ENCODE data around the gene SAT2. TPM values are rescaled to one million over a fixed set of nuclear protein-coding genes. Genes with fewer than 3 reads are reported as not detected.

The SAT2 gene
- total RNA-seq (2013; cell fraction: nucleolus; rRNA removed): 14.1 and 16.1 TPM in 2 replicates
- total RNA-seq (2014; rRNA removed) (21.6 and 24.3 TPM in 2 replicates), total RNA-seq (2014; rRNA removed; fragmentation: Illumina TruSeq; extraction: Trizol) (26.8 and 33.3 TPM in 2 replicates), total RNA-seq (2021) (38.5 and 38.8 TPM in 2 replicates), polyA plus RNA-seq (2011; rRNA removed) (19.7 and 22.7 TPM in 2 replicates), polyA plus RNA-seq (2014; fragmentation: Illumina TruSeq; extraction: Trizol) (31.6 and 41.8 TPM in 2 replicates), polyA plus RNA-seq (2014; fragmentation: Nextera tagmentation; extraction: Ambion mirVana) (10 to 100 TPM; 14.6 to 31.5 TPM), polyA plus RNA-seq (2014; rRNA removed) (38.9 and 44.0 TPM in 2 replicates), polyA plus RNA-seq (2016; fragmentation: Nextera tagmentation; extraction: Ambion mirVana) (10 to 100 TPM; 21.4 to 23.8 TPM), polyA minus RNA-seq (2011; rRNA and poly(A)+ RNA removed) (5.1 and 6.8 TPM in 2 replicates), Bru-seq, nascent RNA (percentile 87 among the genes with signal in this experiment), BruChase-seq, experiment 1, labeled RNA remaining after a 6-hour chase (percentile 95 among the genes with signal in this experiment), BruChase-seq, experiment 2, labeled RNA remaining after a 2-hour chase (percentile 94 among the genes with signal in this experiment)
- 35.6 TPM for polyA plus RNA-seq (2011; ENCODE audit: low read depth)
- 21.9 and 26.1 TPM in 2 replicates for polyA plus RNA-seq (2011; cell fraction: cytosol; rRNA removed)
- 40.5 and 61.2 TPM in 2 replicates for polyA plus RNA-seq (2011; cell fraction: nucleus; rRNA removed)
- 60.9 and 72.5 TPM in 2 replicates for polyA plus RNA-seq (2012)
- 3.8 and 4.9 TPM in 2 replicates for polyA minus RNA-seq (2011; cell fraction: cytosol; rRNA and poly(A)+ RNA removed)
- polyA minus RNA-seq (2011; cell fraction: nucleus; rRNA and poly(A)+ RNA removed): 5.0 and 7.6 TPM in 2 replicates
- long read RNA-seq, experiment 1, partial matches to known transcripts: 0 of 6 reads
- long read RNA-seq, experiment 1, other reads (novel, unspliced or antisense): 0 of 6 reads
- long read RNA-seq, experiment 2, transcript SAT2-201 (6 exons, 946 nt): minor isoform, 5 of 22 reads
- long read RNA-seq, experiment 2, transcript SAT2-213 (5 exons, 582 nt): major isoform, 7 of 22 reads
- long read RNA-seq, experiment 2, partial matches to known transcripts: 0 of 22 reads
- long read RNA-seq, experiment 2, other reads (novel, unspliced or antisense): 4 of 22 reads

- H3K4me3 ChIP-seq: peak within 1 kb of the TSS; percentile 100
- H4K20me1 ChIP-seq (ENCODE audit: control insufficient read depth, insufficient read depth): no peaks in the 10 kb centered on the region
- ATAC-seq (peak; percentile 98), DNase-seq (ENCODE audit: low read depth, low spot score) (peak; percentile 67), FAIRE-seq (peak; percentile 97)
- H3K27ac ChIP-seq (ENCODE audit: control insufficient read depth, insufficient read depth): peak within 1 kb of the TSS; percentile 69
- RAD21 ChIA-PET (ENCODE audit: unreplicated experiment): interaction anchor here (0.6 to 3.0 kb wide), 10 partner anchors 11 to 661 kb away, joined by 3 to 21 read pairs (median 4); partner anchors contain the start of genes CD68, CYB5D1, FXR2 and NAA38
- no peaks in the 10 kb centered on the region for H3K36me3 ChIP-seq (ENCODE audit: control insufficient read depth in 2 of 2, insufficient read depth in 2 of 2, low read length in 1 of 2)
- peaks cover 3% of the 10 kb centered on the region for H3K4me1 ChIP-seq (ENCODE audit: control insufficient read depth, insufficient read depth, low read length)
- H3K9me3 ChIP-seq (replicated peaks; ENCODE audit: control insufficient read depth, insufficient read depth, low read length): no peaks in the 10 kb centered on the region
- CTCF ChIA-PET: interaction anchor here (0.6 to 2.6 kb wide), 7 partner anchors 13 to 271 kb away, joined by 3 to 38 read pairs (median 3); partner anchors contain the start of genes FXR2, TP53 and WRAP53
- 1% methylated on average over 45 of the region's 54 CpGs for WGBS (ENCODE audit: insufficient coverage, insufficient replicate concordance, low lambda C conversion rate, missing lambda C conversion rate)
- peak within 1 kb of the TSS; percentile 81 for H3K4me2 ChIP-seq (ENCODE audit: control insufficient read depth, insufficient read depth)
- SMC1A ChIA-PET (ENCODE audit: uncharacterized antibody, unreplicated experiment): interaction anchor here (0.7 to 2.3 kb wide), 9 partner anchors 9 to 223 kb away, joined by 3 to 19 read pairs (median 3); partner anchors contain the start of genes FXR2, SOX15, TMEM256 and TP53
- POLR2A ChIA-PET: interaction anchor here (0.5 to 2.7 kb wide), 13 partner anchors 8 to 291 kb away, joined by 3 to 33 read pairs (median 6); partner anchors contain the start of genes ACAP1, FXR2, MPDU1 and TP53
- BruUV-seq (replicated peaks): no TSS peak
- H2AFZ ChIP-seq (ENCODE audit: control insufficient read depth, low read depth, low read length): peak within 1 kb of the TSS; percentile 77
- peak within 1 kb of the TSS; percentile 95 for H3K9ac ChIP-seq (ENCODE audit: control insufficient read depth, insufficient read depth, low read length)
- no peaks in the 10 kb centered on the region for H3K27me3 ChIP-seq (replicated peaks in 1 of 2; ENCODE audit: control insufficient read depth in 2 of 2, insufficient read depth in 2 of 2, low read length in 1 of 2)
- peaks cover 2% of the 10 kb centered on the region for H3K79me2 ChIP-seq (ENCODE audit: control insufficient read depth, insufficient read depth, low read length)
- in situ Hi-C loops (cut with MboI): no loop called here
- intact Hi-C loops (cut with micrococcal nuclease; ENCODE audit: unreplicated experiment): no loop called here
- TF ChIP-seq CBFB (IDR thresholded peaks at IDR 0.05; ENCODE audit: low read depth) (peak; percentile 57; the same call in 1 of the 2 replicates), RUNX3 (IDR thresholded peaks at IDR 0.05; ENCODE audit: low read length) (peak; percentile 88), NFYB (IDR thresholded peaks at IDR 0.05; ENCODE audit: insufficient read depth, low read depth, low read length) (peak; percentile 57; the same call in 1 of the 2 replicates), CREB1 (IDR thresholded peaks at IDR 0.05; ENCODE audit: low read depth) (peak; percentile 57; the same call in 1 of the 2 replicates), HDAC6 (IDR thresholded peaks at IDR 0.05; ENCODE audit: unreplicated experiment) (no peak), MTA2 (IDR thresholded peaks at IDR 0.05; ENCODE audit: low read depth) (peak; percentile 57; the same call in 1 of the 2 replicates), ATF7 (IDR thresholded peaks at IDR 0.05; ENCODE audit: low read depth) (peak; percentile 80), ZBED1 (IDR thresholded peaks at IDR 0.05; ENCODE audit: borderline replicate concordance) (no peak), HDGF (IDR thresholded peaks at IDR 0.05) (peak; percentile 18; the same call in 1 of the 2 replicates), MXI1 (IDR thresholded peaks at IDR 0.05; ENCODE audit: low read depth, low read length) (0 out of 2 replicates have a peak, but pooled peaks have one; percentile 28), SMAD5 (IDR thresholded peaks at IDR 0.05; ENCODE audit: low read depth) (0 out of 2 replicates have a peak, but pooled peaks have one; percentile 31), EGR1 (IDR thresholded peaks at IDR 0.05; ENCODE audit: borderline replicate concordance in 1 of 2, low read depth in 2 of 2, low read length in 2 of 2) (peak in 1 of 2 experiments; percentile 91; a peak in 2 of 3 replicates), EED (IDR thresholded peaks at IDR 0.05; ENCODE audit: low read depth) (0 out of 2 replicates have a peak, but pooled peaks have one; percentile 22), TCF12 (IDR thresholded peaks at IDR 0.05; ENCODE audit: low read depth, low read length) (peak; percentile 88)
- TF ChIP-seq, protein P1, sequence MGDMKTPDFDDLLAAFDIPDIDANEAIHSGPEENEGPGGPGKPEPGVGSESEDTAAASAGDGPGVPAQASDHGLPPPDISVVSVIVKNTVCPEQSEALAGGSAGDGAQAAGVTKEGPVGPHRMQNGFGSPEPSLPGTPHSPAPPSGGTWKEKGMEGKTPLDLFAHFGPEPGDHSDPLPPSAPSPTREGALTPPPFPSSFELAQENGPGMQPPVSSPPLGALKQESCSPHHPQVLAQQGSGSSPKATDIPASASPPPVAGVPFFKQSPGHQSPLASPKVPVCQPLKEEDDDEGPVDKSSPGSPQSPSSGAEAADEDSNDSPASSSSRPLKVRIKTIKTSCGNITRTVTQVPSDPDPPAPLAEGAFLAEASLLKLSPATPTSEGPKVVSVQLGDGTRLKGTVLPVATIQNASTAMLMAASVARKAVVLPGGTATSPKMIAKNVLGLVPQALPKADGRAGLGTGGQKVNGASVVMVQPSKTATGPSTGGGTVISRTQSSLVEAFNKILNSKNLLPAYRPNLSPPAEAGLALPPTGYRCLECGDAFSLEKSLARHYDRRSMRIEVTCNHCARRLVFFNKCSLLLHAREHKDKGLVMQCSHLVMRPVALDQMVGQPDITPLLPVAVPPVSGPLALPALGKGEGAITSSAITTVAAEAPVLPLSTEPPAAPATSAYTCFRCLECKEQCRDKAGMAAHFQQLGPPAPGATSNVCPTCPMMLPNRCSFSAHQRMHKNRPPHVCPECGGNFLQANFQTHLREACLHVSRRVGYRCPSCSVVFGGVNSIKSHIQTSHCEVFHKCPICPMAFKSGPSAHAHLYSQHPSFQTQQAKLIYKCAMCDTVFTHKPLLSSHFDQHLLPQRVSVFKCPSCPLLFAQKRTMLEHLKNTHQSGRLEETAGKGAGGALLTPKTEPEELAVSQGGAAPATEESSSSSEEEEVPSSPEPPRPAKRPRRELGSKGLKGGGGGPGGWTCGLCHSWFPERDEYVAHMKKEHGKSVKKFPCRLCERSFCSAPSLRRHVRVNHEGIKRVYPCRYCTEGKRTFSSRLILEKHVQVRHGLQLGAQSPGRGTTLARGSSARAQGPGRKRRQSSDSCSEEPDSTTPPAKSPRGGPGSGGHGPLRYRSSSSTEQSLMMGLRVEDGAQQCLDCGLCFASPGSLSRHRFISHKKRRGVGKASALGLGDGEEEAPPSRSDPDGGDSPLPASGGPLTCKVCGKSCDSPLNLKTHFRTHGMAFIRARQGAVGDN (IDR thresholded peaks at IDR 0.05): 0 out of 2 replicates have a peak, but pooled peaks have one; percentile 39
Observed at GRCh38 chr17:7627250-7628121, at the start of gene SAT2. Gene SAT2 (minus strand): TSS chr17:7627821. CDS start chr17:7627635, 186 bp downstream.

All from GM12878 (cell line).